HG03432 (cell line): Measurements from ENCODE around the gene ZNF880.
"Not testable (repeated sequence)": the region's sequence is repeated elsewhere in the genome, so short reads cannot be mapped to it uniquely, and the experiment has no call there.

ENCODE experiments used
- ATAC-seq: cut with Tn5 transposase; IDR thresholded peaks from one replicate; pipeline ENCODE4 v1.9.1; 2021; ENCODE audit warnings: mild to moderate bottlenecking, moderate library complexity; ENCODE audit not compliant: unreplicated experiment

ZNF880 gene

GRCh38 chr19:52369559-52370340 lies at the start of gene ZNF880:
Gene ZNF880, plus strand, starts transcription at chr19:52369923. Its CDS starts 43 bp downstream, at chr19:52369966.
- peak; percentile 86 for ATAC-seq

GRCh38 chr19:52322429-52322828 lies 47.3 kb upstream of the ZNF880 start:
- no peak for ATAC-seq

GRCh38 chr19:52331757-52332156 lies 38.0 kb upstream of the ZNF880 start:
- ATAC-seq, result no peak

- no peak for ATAC-seq
These were observed 34.0 kb upstream of the ZNF880 start for GRCh38 chr19:52335768-52336116.

- ATAC-seq, result peak; percentile 61
These were observed 33.5 kb upstream of the ZNF880 start, which contains the start of gene ZNF610 for GRCh38 chr19:52336117-52336790. Gene ZNF610, plus strand, starts transcription at chr19:52336243. Its CDS starts 12,930 bp downstream, at chr19:52349173.

GRCh38 chr19:52336791-52337381 lies 32.8 kb upstream of the ZNF880 start:
- ATAC-seq, result no peak

GRCh38 chr19:52339022-52339421 lies 30.7 kb upstream of the ZNF880 start:
- ATAC-seq, result not testable (repeated sequence)

- no peak for ATAC-seq
These were observed 26.2 kb upstream of the ZNF880 start for GRCh38 chr19:52343548-52343947.

- no peak for ATAC-seq
These were observed 24.6 kb upstream of the ZNF880 start for GRCh38 chr19:52345162-52345561.

- ATAC-seq, result no peak
These were observed 18.2 kb upstream of the ZNF880 start for GRCh38 chr19:52351512-52351911.

GRCh38 chr19:52366414-52366824 lies 3.3 kb upstream of the ZNF880 start:
- ATAC-seq, result no peak

- ATAC-seq, result no peak
These were observed 603 bp downstream of the ZNF880 start for GRCh38 chr19:52370341-52370710.

- ATAC-seq, result no peak
These were observed 21.4 kb downstream of the ZNF880 start for GRCh38 chr19:52391135-52391534.

GRCh38 chr19:52397310-52398080 lies 27.8 kb downstream of the ZNF880 start, which contains the start of gene ZNF528:
Gene ZNF528, plus strand, starts transcription at chr19:52397849. Its CDS starts 4,165 bp downstream, at chr19:52402014.
- ATAC-seq, result peak; percentile 90

GRCh38 chr19:52398081-52398441 lies 28.3 kb downstream of the ZNF880 start:
- no peak for ATAC-seq

- ATAC-seq, result no peak
These were observed 40.6 kb downstream of the ZNF880 start for GRCh38 chr19:52410276-52410675.

- no peak for ATAC-seq
These were observed 46.0 kb downstream of the ZNF880 start for GRCh38 chr19:52415711-52416110.

- no peak for ATAC-seq
These were observed 59.2 kb downstream of the ZNF880 start, which contains the start of gene ZNF534 for GRCh38 chr19:52428937-52429336. Gene ZNF534, plus strand, starts transcription at chr19:52429148. Its CDS starts 2,327 bp downstream, at chr19:52431475.
